Measurements from ENCODE around the gene KLC3. TPM values are rescaled to one million over a fixed set of nuclear protein-coding genes. Genes with fewer than 3 reads are reported as not detected.

Gene KLC3
- total RNA-seq, 2 donors from 2014 or later = not detected

GRCh38 chr19:45356760-45357444 is 16.4 kb downstream of the KLC3 start:
- Histone ChIP-seq H3K4me3 (no peak overlapping the region), H3K36me3 (peaks cover 16% of the 10 kb centered on the region), H3K9me3 (no peaks in the 10 kb centered on the region), H3K4me1 (ENCODE audit: control insufficient read depth in 1 of 2, low read depth in 2 of 2) (no peaks in the 10 kb centered on the region), H3K27ac (no peak overlapping the region), H3K27me3 (replicated peaks; ENCODE audit: insufficient read depth) (no peaks in the 10 kb centered on the region)
- no peak for TF ChIP-seq CTCF (IDR thresholded peaks at IDR 0.05)
- no peak for ATAC-seq (ENCODE audit: insufficient number of reproducible peaks, low FRiP score, low read depth)
- DNase-seq (ENCODE audit: low spot score) = no peak

DNA sequence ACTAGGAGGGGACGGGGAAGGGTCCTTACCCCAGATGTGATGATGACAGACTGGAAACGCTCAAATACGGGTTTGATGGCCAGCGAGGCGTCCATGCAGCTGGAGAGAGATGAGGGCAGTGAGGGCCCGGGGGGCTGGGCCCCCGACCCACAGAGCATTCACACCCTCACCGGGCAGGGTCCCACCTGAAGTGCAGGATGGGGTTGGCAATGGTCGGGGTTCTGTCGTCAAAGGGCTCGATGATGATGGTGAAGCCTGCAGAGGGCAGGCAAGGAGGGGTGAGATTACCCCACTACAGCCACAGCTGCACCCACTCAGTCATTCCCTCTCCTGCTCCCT is 16.9 kb downstream of the KLC3 start:
- TF ChIP-seq CTCF (IDR thresholded peaks at IDR 0.05) = no peak
- Histone ChIP-seq H3K9me3 (no peaks in the 10 kb centered on the region), H3K27me3 (replicated peaks; ENCODE audit: insufficient read depth) (no peaks in the 10 kb centered on the region), H3K4me1 (ENCODE audit: control insufficient read depth in 1 of 2, low read depth in 2 of 2) (no peaks in the 10 kb centered on the region), H3K27ac (no peak overlapping the region), H3K4me3 (no peak overlapping the region), H3K36me3 (peaks cover 14% of the 10 kb centered on the region)
- ATAC-seq (ENCODE audit: insufficient number of reproducible peaks, low FRiP score, low read depth) (no peak), DNase-seq (ENCODE audit: low spot score) (no peak)

- Histone ChIP-seq H3K27ac (no peak overlapping the region), H3K9me3 (no peaks in the 10 kb centered on the region), H3K27me3 (replicated peaks; ENCODE audit: insufficient read depth) (no peaks in the 10 kb centered on the region), H3K4me1 (ENCODE audit: control insufficient read depth in 1 of 2, low read depth in 2 of 2) (no peaks in the 10 kb centered on the region), H3K36me3 (peaks cover 11% of the 10 kb centered on the region), H3K4me3 (no peak overlapping the region)
- ATAC-seq (ENCODE audit: insufficient number of reproducible peaks, low FRiP score, low read depth) = no peak
- no peak for DNase-seq (ENCODE audit: low spot score)
- no peak for TF ChIP-seq CTCF (IDR thresholded peaks at IDR 0.05)
These were observed 17.8 kb downstream of the KLC3 start for GRCh38 chr19:45358213-45358792.

- H3K27ac ChIP-seq = no peak overlapping the region
- no peaks in the 10 kb centered on the region for H3K4me1 ChIP-seq (ENCODE audit: control insufficient read depth in 1 of 2, low read depth in 2 of 2)
- H3K36me3 ChIP-seq = peaks cover 10% of the 10 kb centered on the region
- no peaks in the 10 kb centered on the region for H3K9me3 ChIP-seq
- ATAC-seq (ENCODE audit: insufficient number of reproducible peaks, low FRiP score, low read depth) (no peak), DNase-seq (ENCODE audit: low spot score) (no peak)
- H3K27me3 ChIP-seq (replicated peaks; ENCODE audit: insufficient read depth) = no peaks in the 10 kb centered on the region
- no peak for TF ChIP-seq CTCF (IDR thresholded peaks at IDR 0.05)
- H3K4me3 ChIP-seq = no peak overlapping the region
These were observed 21.1 kb downstream of the KLC3 start for GRCh38 chr19:45361608-45362007.

DNA sequence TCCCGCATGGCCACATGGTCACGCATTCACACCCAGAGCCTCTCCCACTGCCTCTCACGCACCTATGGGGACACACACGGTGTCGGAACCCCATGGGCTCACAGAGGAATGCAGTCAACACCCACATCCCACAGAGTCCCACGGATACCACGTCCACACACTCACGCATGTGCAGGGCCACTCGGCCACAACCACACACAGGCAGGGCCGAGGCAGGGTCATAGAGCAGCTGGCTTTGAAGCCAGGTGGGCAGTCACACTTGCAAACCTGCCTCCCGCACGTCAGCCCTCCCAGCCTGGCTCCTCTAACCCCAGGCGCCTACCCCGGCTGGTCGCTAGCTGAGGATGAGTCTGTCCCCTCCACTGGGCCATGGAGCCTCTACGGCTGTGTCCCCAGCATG is 21.7 kb downstream of the KLC3 start:
- no peak for DNase-seq (ENCODE audit: low spot score)
- H3K27me3 ChIP-seq (replicated peaks; ENCODE audit: insufficient read depth) = no peaks in the 10 kb centered on the region
- no peaks in the 10 kb centered on the region for H3K4me1 ChIP-seq (ENCODE audit: control insufficient read depth in 1 of 2, low read depth in 2 of 2)
- no peak overlapping the region for H3K27ac ChIP-seq
- ATAC-seq (ENCODE audit: insufficient number of reproducible peaks, low FRiP score, low read depth) = no peak
- TF ChIP-seq CTCF (IDR thresholded peaks at IDR 0.05) = no peak
- peaks cover 8% of the 10 kb centered on the region for H3K36me3 ChIP-seq
- no peaks in the 10 kb centered on the region for H3K9me3 ChIP-seq
- H3K4me3 ChIP-seq = no peak overlapping the region
